GM12891 (cell line): Measurements from ENCODE around the gene MYADML2.

Source experiments
- POLR2A ChIP-seq: IDR thresholded peaks from 2 replicates; pipeline ENCODE4 v1.6.1; 2011; ENCODE audit warnings: low read depth, low read length, control low read depth
- POLR2AphosphoS5 ChIP-seq: IDR thresholded peaks from 2 replicates; pipeline ENCODE4 v1.6.1; 2011; ENCODE audit warnings: low read depth, low read length, control low read depth
- POU2F2 ChIP-seq: IDR thresholded peaks from 2 replicates; pipeline ENCODE4 v1.6.1; 2011; ENCODE audit warnings: low read depth, mild to moderate bottlenecking, control low read depth, low read length, moderate library complexity
- TAF1 ChIP-seq: IDR thresholded peaks from 2 replicates; pipeline ENCODE4 v1.6.1; 2011; ENCODE audit warnings: low read depth, low read length, control low read depth

DNA sequence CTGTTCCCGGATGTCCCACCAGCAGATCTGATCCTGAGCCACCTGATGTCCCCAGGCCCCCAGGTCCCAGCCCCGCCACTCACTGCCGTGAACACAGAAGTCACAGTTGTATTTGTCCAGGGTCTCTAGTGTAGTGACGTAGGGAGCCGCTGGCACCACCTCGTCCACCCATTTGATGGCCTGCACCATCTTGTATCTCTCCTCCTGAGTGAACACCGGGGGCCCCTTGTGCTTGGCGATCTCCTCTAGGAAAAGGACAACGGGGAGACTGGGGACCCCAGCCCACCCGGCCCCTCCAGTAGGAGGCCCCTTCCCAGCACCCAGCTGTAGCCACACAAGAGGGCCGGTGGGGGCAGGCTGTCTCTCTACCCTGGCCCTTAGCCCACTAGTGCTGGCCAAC is 38.2 kb downstream of the MYADML2 start:
- TF ChIP-seq POLR2AphosphoS5: no peak
- TF ChIP-seq POLR2A: no peak
- no peak for TF ChIP-seq TAF1
- TF ChIP-seq POU2F2: no peak
